ENCODE data around the gene CYB5R3.

GRCh38 chr22:42610186-42610585 is 39.0 kb downstream of the CYB5R3 start:
- no peak for TF ChIP-seq CTCF (conservative IDR thresholded peaks at IDR 0.05 in 1 of 2, IDR thresholded peaks at IDR 0.05 in 1 of 2; ENCODE audit: low read depth in 1 of 2, low read length in 2 of 2)
- no peak for TF ChIP-seq EZH2 (IDR thresholded peaks at IDR 0.05; ENCODE audit: low read length, missing control alignments)
